ENCODE data around the gene B3GNT7.

B3GNT7 gene

DNA sequence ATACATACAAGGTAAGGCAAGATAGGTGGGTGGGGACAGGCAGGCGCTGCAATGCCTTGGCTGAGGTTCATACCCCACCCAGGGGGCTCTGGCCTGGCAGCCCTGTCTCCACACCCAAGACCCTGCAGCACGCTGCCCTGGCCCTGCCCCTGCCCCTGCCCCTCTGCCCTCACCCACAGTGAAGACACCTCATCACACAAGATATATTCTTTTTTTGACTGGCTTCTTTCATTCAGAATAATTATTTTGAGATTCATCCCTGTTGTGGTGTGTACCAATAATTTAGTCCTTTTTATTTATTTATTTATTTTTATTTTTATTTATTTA lies 11.4 kb upstream of the B3GNT7 start:
- TF ChIP-seq CREB1 (IDR thresholded peaks at IDR 0.05; ENCODE audit: low read depth) (no peak), FOXM1 (IDR thresholded peaks at IDR 0.05; ENCODE audit: borderline replicate concordance, low read depth) (no peak), TCF12 (IDR thresholded peaks at IDR 0.05; ENCODE audit: low read depth) (no peak), NFIC (IDR thresholded peaks at IDR 0.05) (no peak), ZBTB7A (IDR thresholded peaks at IDR 0.05; ENCODE audit: low read depth) (no peak), RAD21 (IDR thresholded peaks at IDR 0.05; ENCODE audit: low read depth) (no peak), TAF1 (IDR thresholded peaks at IDR 0.05; ENCODE audit: low read depth) (no peak), EP300 (IDR thresholded peaks at IDR 0.05; ENCODE audit: borderline replicate concordance) (no peak)
- TF ChIP-seq, protein P1, sequence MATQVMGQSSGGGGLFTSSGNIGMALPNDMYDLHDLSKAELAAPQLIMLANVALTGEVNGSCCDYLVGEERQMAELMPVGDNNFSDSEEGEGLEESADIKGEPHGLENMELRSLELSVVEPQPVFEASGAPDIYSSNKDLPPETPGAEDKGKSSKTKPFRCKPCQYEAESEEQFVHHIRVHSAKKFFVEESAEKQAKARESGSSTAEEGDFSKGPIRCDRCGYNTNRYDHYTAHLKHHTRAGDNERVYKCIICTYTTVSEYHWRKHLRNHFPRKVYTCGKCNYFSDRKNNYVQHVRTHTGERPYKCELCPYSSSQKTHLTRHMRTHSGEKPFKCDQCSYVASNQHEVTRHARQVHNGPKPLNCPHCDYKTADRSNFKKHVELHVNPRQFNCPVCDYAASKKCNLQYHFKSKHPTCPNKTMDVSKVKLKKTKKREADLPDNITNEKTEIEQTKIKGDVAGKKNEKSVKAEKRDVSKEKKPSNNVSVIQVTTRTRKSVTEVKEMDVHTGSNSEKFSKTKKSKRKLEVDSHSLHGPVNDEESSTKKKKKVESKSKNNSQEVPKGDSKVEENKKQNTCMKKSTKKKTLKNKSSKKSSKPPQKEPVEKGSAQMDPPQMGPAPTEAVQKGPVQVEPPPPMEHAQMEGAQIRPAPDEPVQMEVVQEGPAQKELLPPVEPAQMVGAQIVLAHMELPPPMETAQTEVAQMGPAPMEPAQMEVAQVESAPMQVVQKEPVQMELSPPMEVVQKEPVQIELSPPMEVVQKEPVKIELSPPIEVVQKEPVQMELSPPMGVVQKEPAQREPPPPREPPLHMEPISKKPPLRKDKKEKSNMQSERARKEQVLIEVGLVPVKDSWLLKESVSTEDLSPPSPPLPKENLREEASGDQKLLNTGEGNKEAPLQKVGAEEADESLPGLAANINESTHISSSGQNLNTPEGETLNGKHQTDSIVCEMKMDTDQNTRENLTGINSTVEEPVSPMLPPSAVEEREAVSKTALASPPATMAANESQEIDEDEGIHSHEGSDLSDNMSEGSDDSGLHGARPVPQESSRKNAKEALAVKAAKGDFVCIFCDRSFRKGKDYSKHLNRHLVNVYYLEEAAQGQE (IDR thresholded peaks at IDR 0.05; ENCODE audit: low read depth) = no peak
- TF ChIP-seq, protein P2, sequence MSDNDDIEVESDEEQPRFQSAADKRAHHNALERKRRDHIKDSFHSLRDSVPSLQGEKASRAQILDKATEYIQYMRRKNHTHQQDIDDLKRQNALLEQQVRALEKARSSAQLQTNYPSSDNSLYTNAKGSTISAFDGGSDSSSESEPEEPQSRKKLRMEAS (IDR thresholded peaks at IDR 0.05) = no peak

DNA sequence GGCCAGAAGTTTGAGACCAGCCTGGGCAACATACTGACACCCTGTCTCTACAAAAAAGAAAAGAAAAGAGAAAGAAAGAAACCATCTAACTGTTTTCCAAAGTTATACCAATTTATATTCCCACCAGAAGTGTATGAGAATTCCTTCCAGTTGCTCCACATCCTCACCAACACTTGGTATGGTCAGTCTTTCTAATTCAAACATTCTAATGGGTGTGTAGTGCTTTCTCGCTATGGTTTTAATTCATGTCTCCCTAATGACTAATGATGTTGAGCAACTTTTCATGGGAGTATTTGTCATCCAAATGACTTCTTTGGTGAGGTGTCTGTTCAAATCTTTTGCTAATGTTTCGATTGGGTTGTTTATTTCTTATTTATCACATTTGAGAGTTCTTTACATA lies 10.5 kb upstream of the B3GNT7 start:
- TF ChIP-seq ZBTB7A (IDR thresholded peaks at IDR 0.05; ENCODE audit: low read depth) (no peak), EGR1 (IDR thresholded peaks at IDR 0.05) (no peak), EP300 (IDR thresholded peaks at IDR 0.05; ENCODE audit: borderline replicate concordance) (no peak), YY1 (IDR thresholded peaks at IDR 0.05; ENCODE audit: low read depth) (no peak), CEBPB (IDR thresholded peaks at IDR 0.05) (no peak), NFIC (IDR thresholded peaks at IDR 0.05) (no peak), CREB1 (IDR thresholded peaks at IDR 0.05; ENCODE audit: low read depth) (no peak), TCF12 (IDR thresholded peaks at IDR 0.05; ENCODE audit: low read depth) (no peak), TAF1 (IDR thresholded peaks at IDR 0.05; ENCODE audit: low read depth) (no peak)
- TF ChIP-seq, protein P2 (IDR thresholded peaks at IDR 0.05) = no peak
- TF ChIP-seq, protein P1 (IDR thresholded peaks at IDR 0.05; ENCODE audit: low read depth) = no peak

DNA sequence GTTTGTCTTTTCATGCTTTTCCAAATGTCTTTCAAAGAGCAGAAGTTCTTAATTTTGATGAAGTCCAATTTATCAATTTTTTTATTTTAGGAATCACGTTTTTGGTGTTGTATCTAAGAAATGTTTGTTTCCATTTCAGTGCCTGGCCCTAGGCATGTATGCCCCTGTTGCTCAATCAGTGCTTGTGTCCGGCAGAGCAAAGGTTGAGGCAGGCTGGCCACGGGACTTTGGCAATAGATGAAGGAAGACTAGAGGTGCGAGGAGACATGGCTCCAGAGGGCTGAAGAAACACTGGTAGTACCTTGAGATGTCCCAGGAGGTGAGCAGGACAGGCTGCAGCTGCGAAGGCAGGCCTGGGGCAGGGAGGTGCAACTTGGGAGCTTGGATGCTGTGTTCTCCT lies 10.1 kb upstream of the B3GNT7 start:
- no peak for TF ChIP-seq EGR1 (IDR thresholded peaks at IDR 0.05)

DNA sequence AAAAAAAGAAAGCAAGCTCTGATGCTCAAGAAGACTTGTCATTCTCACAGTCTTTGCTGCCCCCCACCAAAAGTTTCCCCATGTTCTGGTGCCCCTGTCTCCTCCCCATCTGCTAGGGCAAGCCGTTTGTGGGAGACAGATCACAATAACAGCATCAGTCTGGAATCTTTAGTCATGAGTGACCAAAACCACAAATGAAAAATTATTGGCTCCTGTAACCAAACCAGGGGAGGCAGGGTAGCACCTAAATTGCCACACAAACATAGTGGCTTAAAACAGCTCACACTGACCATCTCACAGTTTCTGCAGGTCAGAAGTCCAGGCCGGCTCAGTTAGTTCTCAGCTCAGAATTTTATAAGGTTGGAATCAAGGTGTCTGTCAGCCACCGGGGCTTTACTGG lies 9.1 kb upstream of the B3GNT7 start:
- TF ChIP-seq TAF1 (IDR thresholded peaks at IDR 0.05; ENCODE audit: low read depth) (no peak), TEAD4 (IDR thresholded peaks at IDR 0.05) (no peak), EP300 (IDR thresholded peaks at IDR 0.05; ENCODE audit: borderline replicate concordance) (no peak), TCF12 (IDR thresholded peaks at IDR 0.05; ENCODE audit: low read depth) (no peak), NFIC (IDR thresholded peaks at IDR 0.05) (no peak), YY1 (IDR thresholded peaks at IDR 0.05; ENCODE audit: low read depth) (no peak), CEBPB (IDR thresholded peaks at IDR 0.05) (no peak), CREB1 (IDR thresholded peaks at IDR 0.05; ENCODE audit: low read depth) (no peak), FOXM1 (IDR thresholded peaks at IDR 0.05; ENCODE audit: borderline replicate concordance, low read depth) (no peak), RAD21 (IDR thresholded peaks at IDR 0.05; ENCODE audit: low read depth) (no peak), EGR1 (IDR thresholded peaks at IDR 0.05) (no peak), ZBTB7A (IDR thresholded peaks at IDR 0.05; ENCODE audit: low read depth) (no peak)
- TF ChIP-seq, protein P2 (IDR thresholded peaks at IDR 0.05) = no peak
- TF ChIP-seq, protein P3, sequence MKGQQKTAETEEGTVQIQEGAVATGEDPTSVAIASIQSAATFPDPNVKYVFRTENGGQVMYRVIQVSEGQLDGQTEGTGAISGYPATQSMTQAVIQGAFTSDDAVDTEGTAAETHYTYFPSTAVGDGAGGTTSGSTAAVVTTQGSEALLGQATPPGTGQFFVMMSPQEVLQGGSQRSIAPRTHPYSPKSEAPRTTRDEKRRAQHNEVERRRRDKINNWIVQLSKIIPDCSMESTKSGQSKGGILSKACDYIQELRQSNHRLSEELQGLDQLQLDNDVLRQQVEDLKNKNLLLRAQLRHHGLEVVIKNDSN (IDR thresholded peaks at IDR 0.05) = no peak
- TF ChIP-seq, protein P1 (IDR thresholded peaks at IDR 0.05; ENCODE audit: low read depth) = no peak

DNA sequence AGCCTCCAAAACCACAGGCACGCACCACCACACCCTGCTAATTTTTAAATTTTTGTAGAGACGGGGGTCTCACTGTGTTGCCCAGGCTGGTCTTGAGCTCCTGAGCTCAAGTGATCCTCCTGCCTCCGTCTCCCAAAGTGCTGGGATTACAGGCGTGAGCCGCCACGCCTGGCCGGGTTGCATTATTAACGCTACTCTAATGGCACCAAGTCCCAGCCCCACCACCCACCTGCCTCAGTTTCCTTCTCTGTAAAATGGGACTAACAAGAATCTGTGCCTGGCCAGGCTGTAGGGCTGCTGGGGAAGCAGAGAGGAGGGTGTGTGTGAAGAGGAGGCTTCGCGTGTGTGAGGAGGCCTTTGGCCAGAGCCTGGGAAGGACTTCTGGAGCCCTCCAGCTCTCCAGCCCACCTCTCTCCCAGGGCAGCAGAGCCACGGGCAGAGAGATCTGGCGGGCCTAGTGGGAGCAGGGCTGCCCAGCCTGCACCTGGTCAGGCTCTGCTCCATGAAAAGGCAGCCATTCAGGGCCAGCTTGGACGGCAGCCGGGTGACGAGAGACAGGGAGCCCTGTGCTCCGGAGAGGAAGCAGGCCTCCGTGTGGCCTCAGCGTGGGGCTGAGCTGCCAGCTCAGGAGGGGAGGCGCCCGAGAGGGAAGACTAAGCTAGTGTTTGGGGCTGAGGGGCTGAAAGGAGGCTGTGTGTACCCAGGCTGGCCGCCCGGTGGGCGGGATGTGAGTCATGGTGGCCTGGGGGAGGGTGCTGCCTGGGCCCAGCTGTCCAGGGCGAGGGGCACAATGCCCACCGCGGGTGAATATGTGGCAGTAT lies 7.4 kb upstream of the B3GNT7 start:
- TF ChIP-seq TCF12 (IDR thresholded peaks at IDR 0.05; ENCODE audit: low read depth) = no peak
